DLD1 (cell line): ENCODE results near the gene SPTBN4.
"Not testable (repeated sequence)": the region's sequence is repeated elsewhere in the genome, so short reads cannot be mapped to it uniquely, and the experiment has no call there.

Experiments
- in situ Hi-C: cut with HindIII; loops from 2 replicates; pipeline ENCODE4 v1.10.0; 2017; ENCODE audit warnings: low sequenced_read_pairs

The SPTBN4 gene

GRCh38 chr19:40613690-40614621, 147.2 kb downstream of the SPTBN4 start:
- in situ Hi-C loops, result no loop called here

GRCh38 chr19:40614622-40615411, 148.0 kb downstream of the SPTBN4 start:
- in situ Hi-C loops, result no loop called here

DNA sequence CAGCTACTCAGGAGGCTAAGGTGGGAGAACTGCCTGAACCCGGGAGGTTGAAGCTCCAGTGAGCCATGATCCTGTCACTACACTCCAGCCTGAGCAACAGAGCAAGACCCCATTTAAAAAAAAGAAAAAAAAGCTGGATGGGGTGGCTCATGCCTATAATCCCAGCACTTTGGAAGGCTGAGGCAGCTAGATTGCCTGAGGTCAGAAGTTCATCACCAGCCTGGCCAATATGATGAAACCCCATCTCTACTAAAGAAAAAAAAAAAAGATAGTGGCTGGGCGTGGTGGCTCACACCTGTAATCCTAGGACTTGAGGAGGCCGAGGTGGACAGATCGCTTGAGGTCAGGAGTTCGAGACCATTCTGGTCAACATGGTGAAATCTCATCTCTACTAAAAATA, 149.4 kb downstream of the SPTBN4 start:
- in situ Hi-C loops, result no loop called here

DNA sequence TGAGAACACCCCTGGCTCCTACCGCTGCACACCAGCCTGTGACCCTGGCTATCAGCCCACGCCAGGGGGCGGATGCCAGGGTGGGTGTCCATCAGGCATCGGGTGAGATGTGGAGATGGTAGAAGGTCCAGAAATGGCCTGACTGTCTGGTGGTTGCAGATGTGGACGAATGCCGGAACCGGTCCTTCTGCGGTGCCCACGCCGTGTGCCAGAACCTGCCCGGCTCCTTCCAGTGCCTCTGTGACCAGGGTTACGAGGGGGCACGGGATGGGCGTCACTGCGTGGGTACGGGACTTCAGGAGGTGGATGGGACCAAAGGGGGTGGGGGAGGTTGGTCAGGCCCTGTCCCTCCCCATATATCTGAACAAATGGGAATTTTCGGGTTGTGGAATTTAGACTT, 150.1 kb downstream of the SPTBN4 start:
- in situ Hi-C loops, result no loop called here

DNA sequence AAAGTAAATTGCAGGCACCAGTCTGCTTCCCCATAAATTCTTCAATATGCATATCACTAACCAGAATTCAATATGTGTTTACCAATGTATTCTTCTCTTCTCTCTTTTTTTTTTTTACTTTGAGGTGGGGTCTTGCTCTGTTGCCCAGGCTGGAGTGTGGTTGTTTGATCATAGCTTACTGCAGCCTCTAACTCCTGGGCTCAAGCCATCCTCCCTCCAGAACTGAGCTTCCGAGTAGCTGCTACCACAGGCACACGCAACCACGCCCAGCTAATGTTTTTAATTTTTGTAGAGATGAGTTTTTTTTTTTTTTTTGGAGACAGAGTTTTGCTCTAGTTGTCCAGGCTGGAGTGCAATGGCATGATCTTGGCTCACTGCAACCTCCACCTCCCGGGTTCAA, 151.2 kb downstream of the SPTBN4 start:
- in situ Hi-C loops, result no loop called here

DNA sequence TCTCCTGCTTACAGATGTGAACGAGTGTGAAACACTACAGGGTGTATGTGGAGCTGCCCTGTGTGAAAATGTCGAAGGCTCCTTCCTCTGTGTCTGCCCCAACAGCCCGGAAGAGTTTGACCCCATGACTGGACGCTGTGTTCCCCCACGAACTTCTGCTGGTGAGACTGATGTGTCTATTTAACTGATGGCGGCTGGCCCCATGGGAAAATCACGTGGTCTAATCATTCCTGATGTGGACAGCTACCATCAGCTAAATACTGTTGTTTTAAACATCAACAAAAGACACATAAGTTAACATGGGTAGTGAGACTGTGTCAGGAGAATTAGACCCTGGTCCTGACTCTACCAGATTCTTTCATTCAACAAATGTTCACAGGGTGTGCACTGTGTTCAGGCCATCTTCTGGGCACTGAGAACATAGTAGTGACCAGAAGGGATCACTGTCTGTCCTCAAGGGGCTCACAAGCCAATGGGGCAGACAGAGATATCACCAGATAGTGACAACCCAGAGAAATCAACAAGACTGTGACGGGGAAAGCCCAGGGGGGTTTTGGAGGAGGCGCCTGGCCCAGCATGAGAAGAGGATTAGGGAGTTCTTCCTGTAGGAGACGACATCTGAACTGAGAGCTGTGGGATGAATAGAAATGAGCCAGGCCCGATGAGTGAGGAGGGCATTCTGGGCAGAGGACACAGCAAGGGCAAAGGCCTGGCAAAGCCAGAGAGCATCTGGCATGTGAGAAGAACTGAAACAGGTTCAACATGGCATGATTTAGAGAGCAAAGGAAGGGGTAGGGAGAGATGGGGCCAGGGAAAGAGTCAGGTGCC, 152.7 kb downstream of the SPTBN4 start:
- in situ Hi-C loops, result no loop called here

- in situ Hi-C loops, result no loop called here
These were observed 153.3 kb downstream of the SPTBN4 start for GRCh38 chr19:40620161-40620485.

- in situ Hi-C loops, result no loop called here
These were observed 154.5 kb downstream of the SPTBN4 start for GRCh38 chr19:40621283-40621682.

GRCh38 chr19:40621966-40622772, 155.4 kb downstream of the SPTBN4 start:
- in situ Hi-C loops, result no loop called here

DNA sequence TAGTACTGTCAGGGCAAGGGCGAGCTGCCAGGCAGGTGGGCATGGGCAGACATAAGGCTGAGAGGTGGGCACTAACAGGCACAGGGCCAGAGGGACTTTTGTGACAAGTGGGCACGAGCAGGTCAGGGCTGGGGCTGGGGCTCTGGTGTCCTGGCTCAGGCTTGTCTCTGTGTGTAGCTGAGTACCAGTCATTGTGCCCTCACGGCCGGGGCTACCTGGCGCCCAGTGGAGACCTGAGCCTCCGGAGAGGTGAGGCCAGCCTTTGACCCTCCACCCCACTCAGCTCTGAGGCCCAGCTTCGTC, 155.9 kb downstream of the SPTBN4 start:
- in situ Hi-C loops, result no loop called here

- in situ Hi-C loops, result no loop called here
These were observed 156.8 kb downstream of the SPTBN4 start for GRCh38 chr19:40623403-40624251.

- in situ Hi-C loops, result not testable (repeated sequence)
These were observed 157.8 kb downstream of the SPTBN4 start for GRCh38 chr19:40624369-40625153.

DNA sequence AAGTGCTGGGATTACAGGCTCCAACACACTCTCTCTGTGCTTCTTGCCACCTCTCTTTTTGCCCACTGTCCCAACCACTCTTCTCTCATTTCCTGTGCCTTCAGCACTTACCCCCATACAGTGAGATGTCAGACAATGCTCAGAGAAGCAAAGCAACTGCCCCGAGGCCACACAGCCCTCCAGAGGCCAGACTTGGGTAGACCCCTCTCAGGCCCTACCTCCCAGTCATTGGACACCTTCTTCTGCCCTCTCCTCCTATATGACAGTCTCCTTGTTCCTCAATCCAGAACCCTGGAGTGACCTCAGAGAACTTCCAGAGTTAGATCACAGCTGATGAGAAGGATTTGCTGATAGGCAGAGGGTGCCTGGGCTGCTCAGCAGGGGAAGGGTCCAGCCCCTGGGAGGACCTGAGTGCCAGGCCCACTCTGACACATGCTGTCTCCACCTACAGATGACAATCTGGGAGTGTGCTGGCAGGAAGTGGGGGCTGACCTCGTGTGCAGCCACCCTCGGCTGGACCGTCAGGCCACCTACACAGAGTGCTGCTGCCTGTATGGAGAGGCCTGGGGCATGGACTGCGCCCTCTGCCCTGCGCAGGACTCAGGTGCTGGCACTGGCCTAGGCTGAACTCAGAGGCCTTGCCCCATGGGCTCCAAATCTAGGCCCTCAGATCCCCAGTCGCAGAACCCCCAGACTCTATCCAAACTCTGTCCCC, 158.8 kb downstream of the SPTBN4 start:
- in situ Hi-C loops, result no loop called here
